Mesenchymal stem cell (in vitro differentiated cells and primary cell): Measurements from ENCODE around the gene GSG1.
"Not testable (repeated sequence)": the region's sequence is repeated elsewhere in the genome, so short reads cannot be mapped to it uniquely, and the experiment has no call there.

Experiments used
- DNase-seq: peaks from one replicate; pipeline ENCODE4 v3.0.0-alpha.2; 2013
- H2AFZ ChIP-seq: one replicate; pipeline ENCODE4 v1.6.1; 2013; ENCODE audit warnings: low read depth, mild to moderate bottlenecking, control low read depth, inconsistent platforms, low read length, moderate library complexity
- H2AK5ac ChIP-seq: 2 replicates; pipeline ENCODE4 v1.6.1; 2013; ENCODE audit warnings: low read length, moderate library complexity, mild to moderate bottlenecking, inconsistent platforms; ENCODE audit not compliant: severe bottlenecking
- H2BK120ac ChIP-seq: one replicate; pipeline ENCODE4 v1.6.1; 2013; ENCODE audit warnings: low read depth, mild to moderate bottlenecking, inconsistent platforms, low read length, moderate library complexity
- H2BK12ac ChIP-seq, 2 experiments: one replicate each; pipeline ENCODE4 v1.6.1; 2013; ENCODE audit warnings: inconsistent platforms in 2 of 2, low read length in 2 of 2, mild to moderate bottlenecking in 2 of 2, moderate library complexity in 2 of 2, control low read depth in 1 of 2
- H2BK15ac ChIP-seq: one replicate; pipeline ENCODE4 v1.6.1; 2013; ENCODE audit warnings: mild to moderate bottlenecking, low read depth, inconsistent platforms; ENCODE audit not compliant: poor library complexity, severe bottlenecking
- H2BK5ac ChIP-seq: 2 replicates; pipeline ENCODE4 v1.6.1; 2013; ENCODE audit warnings: low read depth, mild to moderate bottlenecking, low read length, control low read depth, inconsistent platforms; ENCODE audit not compliant: poor library complexity, severe bottlenecking
- H3K14ac ChIP-seq, 2 experiments: one replicate each; pipeline ENCODE4 v1.6.1; 2013; ENCODE audit warnings: inconsistent platforms in 2 of 2, low read length in 2 of 2, control low read depth in 1 of 2, mild to moderate bottlenecking in 1 of 2, moderate library complexity in 1 of 2
- H3K18ac ChIP-seq, 2 experiments: one replicate each; pipeline ENCODE4 v1.6.1; 2013; ENCODE audit warnings: inconsistent platforms in 2 of 2, low read length in 2 of 2, control low read depth in 1 of 2, low read depth in 1 of 2, mild to moderate bottlenecking in 1 of 2
- H3K23ac ChIP-seq, 2 experiments: one replicate each; pipeline ENCODE4 v1.6.1; 2013; ENCODE audit warnings: inconsistent platforms in 2 of 2, low read length in 2 of 2, mild to moderate bottlenecking in 2 of 2, moderate library complexity in 2 of 2, control low read depth in 1 of 2
- H3K27ac ChIP-seq: 2 replicates; pipeline ENCODE4 v1.5.1; 2013; ENCODE audit warnings: mild to moderate bottlenecking, moderate library complexity, low read length, control low read depth, inconsistent platforms; ENCODE audit not compliant: poor library complexity, severe bottlenecking
- H3K27me3 ChIP-seq, 2 experiments: 2 replicates each; pipeline versions ENCODE4 v1.6.1 to v1.7.0; 2013; ENCODE audit warnings: low read length in 2 of 2, mild to moderate bottlenecking in 2 of 2, moderate library complexity in 2 of 2, control low read depth in 1 of 2, inconsistent platforms in 1 of 2; ENCODE audit not compliant: control insufficient read depth in 1 of 2, insufficient read depth in 1 of 2
- H3K36me3 ChIP-seq, 2 experiments: 2 replicates each; pipeline versions ENCODE4 v1.6.1 to v1.7.0; 2013; ENCODE audit warnings: low read length in 2 of 2, control low read depth in 1 of 2, inconsistent platforms in 1 of 2, low read depth in 1 of 2, mild to moderate bottlenecking in 1 of 2; ENCODE audit not compliant: insufficient read depth in 2 of 2, control insufficient read depth in 1 of 2
- H3K4ac ChIP-seq, 2 experiments: one replicate each; pipeline ENCODE4 v1.6.1; 2013; ENCODE audit warnings: inconsistent platforms in 2 of 2, low read length in 2 of 2, mild to moderate bottlenecking in 2 of 2, moderate library complexity in 2 of 2, control low read depth in 1 of 2, low read depth in 1 of 2
- H3K4me1 ChIP-seq: 2 replicates; pipeline ENCODE4 v1.6.1; 2013; ENCODE audit warnings: low read depth, low read length, control low read depth; ENCODE audit not compliant: control insufficient read depth, insufficient read depth
- H3K4me2 ChIP-seq: 2 replicates; pipeline ENCODE4 v1.6.1; 2013; ENCODE audit warnings: low read length, mild to moderate bottlenecking, inconsistent platforms; ENCODE audit not compliant: poor library complexity, severe bottlenecking
- H3K4me3 ChIP-seq, 2 experiments: 2 replicates each; pipeline versions ENCODE4 v1.5.1 to v1.7.0; 2013; ENCODE audit warnings: low read length in 2 of 2, mild to moderate bottlenecking in 2 of 2, control low read depth in 1 of 2, low read depth in 1 of 2; ENCODE audit not compliant: insufficient read depth in 1 of 2
- H3K79me1 ChIP-seq: replicated peaks from 2 replicates; pipeline ENCODE4 v1.6.1; 2013; ENCODE audit warnings: mild to moderate bottlenecking, control low read depth, low read length, inconsistent platforms; ENCODE audit not compliant: poor library complexity, severe bottlenecking
- H3K9ac ChIP-seq: 2 replicates; pipeline ENCODE4 v1.7.0; 2013; ENCODE audit warnings: mild to moderate bottlenecking, low read length, moderate library complexity
- H3K9me3 ChIP-seq: 2 replicates; pipeline ENCODE4 v1.7.0; 2013; ENCODE audit warnings: mild to moderate bottlenecking, low read length; ENCODE audit not compliant: control insufficient read depth
- H4K8ac ChIP-seq: one replicate; pipeline ENCODE4 v1.6.1; 2013; ENCODE audit warnings: inconsistent platforms, mild to moderate bottlenecking, low read length, moderate library complexity
- H4K91ac ChIP-seq: one replicate; pipeline ENCODE4 v1.6.1; 2013; ENCODE audit warnings: mild to moderate bottlenecking, low read length, inconsistent platforms
- WGBS: methylation state at CpG from one replicate; pipeline ENCODE4 v1.1.7; 2013; ENCODE audit warnings: mixed read lengths; 5-methylcytosine and 5-hydroxymethylcytosine counted together

The GSG1 gene

DNA sequence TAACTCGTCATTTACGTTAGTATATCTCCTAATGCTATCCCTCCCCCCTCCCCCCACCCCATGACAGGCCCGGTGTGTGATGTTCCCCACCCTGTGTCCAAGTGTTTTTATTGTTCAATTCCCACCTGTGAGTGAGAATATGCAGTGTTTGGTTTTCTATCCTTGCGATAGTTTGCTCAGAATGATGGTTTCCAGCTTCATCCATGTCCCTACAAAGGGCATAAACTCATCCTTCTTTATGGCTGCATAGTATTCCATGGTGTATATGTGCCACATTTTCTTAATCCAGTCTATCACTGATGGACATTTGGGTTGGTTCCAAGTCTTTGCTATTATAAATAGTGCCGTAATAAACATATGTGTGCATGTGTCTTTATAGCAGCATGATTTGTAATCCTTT is 19.8 kb downstream of the GSG1 start:
- not testable (repeated sequence) for H2AFZ ChIP-seq, H2BK15ac ChIP-seq, H3K14ac ChIP-seq, DNase-seq, H2BK5ac ChIP-seq, H3K9ac ChIP-seq, H3K18ac ChIP-seq, H2AK5ac ChIP-seq, H3K27me3 ChIP-seq, H3K4me2 ChIP-seq, H4K8ac ChIP-seq, H3K27ac ChIP-seq, H3K4me1 ChIP-seq, H3K79me1 ChIP-seq, H4K91ac ChIP-seq, H2BK12ac ChIP-seq, H3K9me3 ChIP-seq, H3K4me3 ChIP-seq, H3K4ac ChIP-seq, H3K23ac ChIP-seq, H2BK120ac ChIP-seq
- peaks cover 4 to 53% of the 10 kb centered on the region in 2 experiments for H3K36me3 ChIP-seq
- WGBS, result 100% methylated on average over 1 of the region's 5 CpGs

- Histone ChIP-seq H3K4me1 (peaks cover 2% of the 10 kb centered on the region), H2BK12ac (no peak overlapping the region), H3K27ac (no peak overlapping the region), H3K79me1 (no peaks in the 10 kb centered on the region), H3K18ac (no peak overlapping the region), H4K8ac (no peak overlapping the region), H3K4me3 (no peak overlapping the region), H2BK5ac (no peak overlapping the region), H3K23ac (no peak overlapping the region), H3K4ac (no peak overlapping the region), H2AK5ac (no peak overlapping the region), H2AFZ (no peak overlapping the region), H3K4me2 (no peak overlapping the region), H3K27me3 (no peaks in the 10 kb centered on the region), H2BK15ac (no peak overlapping the region), H3K9me3 (no peaks in the 10 kb centered on the region), H4K91ac (no peak overlapping the region), H2BK120ac (no peak overlapping the region), H3K36me3 (peaks cover 4 to 53% of the 10 kb centered on the region in 2 experiments), H3K14ac (no peak overlapping the region), H3K9ac (no peak overlapping the region)
- WGBS, result 100% methylated on average over 2 of the region's 2 CpGs
- no peak for DNase-seq
Observed at GRCh38 chr12:13082861-13083260, 20.6 kb downstream of the GSG1 start.

DNA sequence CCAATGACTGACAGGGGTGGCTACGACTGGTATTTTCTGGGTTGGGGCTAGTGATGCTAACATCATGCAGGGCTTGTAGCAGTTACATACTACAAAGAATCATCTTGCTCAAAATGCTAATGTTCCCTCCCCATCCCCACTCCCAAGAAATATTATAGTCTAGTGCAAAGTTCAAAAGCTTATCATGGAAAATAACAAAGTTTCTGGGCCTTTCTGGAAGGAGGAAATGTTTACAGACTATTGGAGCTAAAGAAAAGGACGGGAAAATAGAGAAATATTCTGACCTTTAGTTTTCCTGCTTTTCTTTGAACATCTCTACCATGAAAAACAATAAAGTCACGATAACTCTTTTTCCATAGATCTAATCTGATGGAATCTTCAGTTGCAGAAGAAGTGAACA is 23.2 kb downstream of the GSG1 start:
- H3K27ac ChIP-seq, result no peak overlapping the region
- no peaks in the 10 kb centered on the region for H3K27me3 ChIP-seq
- no peak overlapping the region for H3K4me3 ChIP-seq
- no peak overlapping the region for H3K9ac ChIP-seq
- H3K4ac ChIP-seq, result no peak overlapping the region
- H2BK5ac ChIP-seq, result no peak overlapping the region
- H2BK15ac ChIP-seq, result no peak overlapping the region
- H2AFZ ChIP-seq, result no peak overlapping the region
- H2BK12ac ChIP-seq, result no peak overlapping the region
- no peaks in the 10 kb centered on the region for H3K79me1 ChIP-seq
- H3K4me2 ChIP-seq, result no peak overlapping the region
- no CpG with 5 or more reads among the region's 3 CpGs for WGBS
- H2BK120ac ChIP-seq, result no peak overlapping the region
- no peak overlapping the region for H3K14ac ChIP-seq
- no peak overlapping the region for H3K18ac ChIP-seq
- no peak overlapping the region for H4K91ac ChIP-seq
- H2AK5ac ChIP-seq, result no peak overlapping the region
- H3K23ac ChIP-seq, result no peak overlapping the region
- peaks cover 3% of the 10 kb centered on the region for H3K4me1 ChIP-seq
- peaks cover 8 to 64% of the 10 kb centered on the region in 2 experiments for H3K36me3 ChIP-seq
- no peaks in the 10 kb centered on the region for H3K9me3 ChIP-seq
- no peak for DNase-seq
- H4K8ac ChIP-seq, result no peak overlapping the region

DNA sequence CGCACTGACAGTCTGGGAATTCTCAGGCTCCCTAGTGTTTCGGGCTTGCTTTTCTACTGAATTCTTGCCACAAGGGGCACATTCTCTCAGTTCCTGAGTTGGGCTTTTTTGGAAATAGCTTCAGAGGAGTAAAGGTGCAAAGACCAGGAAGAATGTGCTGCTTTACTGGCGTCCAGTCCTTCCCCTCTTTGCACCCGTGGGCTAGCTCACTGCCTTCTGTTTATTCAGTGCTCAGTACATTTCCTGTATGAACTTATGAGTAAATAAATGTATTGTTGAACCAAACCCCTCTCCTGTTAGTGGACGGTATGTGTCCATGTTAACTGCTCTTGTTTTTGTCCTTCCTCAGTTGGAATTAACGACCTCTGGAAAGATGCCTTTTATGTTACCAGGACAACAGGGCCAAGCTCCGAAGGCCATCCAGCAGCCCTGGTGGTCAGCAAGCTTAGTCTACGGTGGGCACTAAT is 24.0 kb downstream of the GSG1 start:
- H3K23ac ChIP-seq, result no peak overlapping the region
- no peak overlapping the region for H2BK15ac ChIP-seq
- H3K9ac ChIP-seq, result no peak overlapping the region
- H2BK120ac ChIP-seq, result no peak overlapping the region
- no peak overlapping the region for H2AFZ ChIP-seq
- H3K79me1 ChIP-seq, result no peaks in the 10 kb centered on the region
- no peak overlapping the region for H4K8ac ChIP-seq
- H2AK5ac ChIP-seq, result no peak overlapping the region
- H4K91ac ChIP-seq, result no peak overlapping the region
- H2BK12ac ChIP-seq, result no peak overlapping the region
- no peak overlapping the region for H3K18ac ChIP-seq
- H3K27ac ChIP-seq, result no peak overlapping the region
- no peak for DNase-seq
- H3K27me3 ChIP-seq, result no peaks in the 10 kb centered on the region
- H3K36me3 ChIP-seq, result peaks cover 6 to 61% of the 10 kb centered on the region in 2 experiments
- WGBS, result 95% methylated on average over 6 of the region's 8 CpGs
- H2BK5ac ChIP-seq, result no peak overlapping the region
- H3K4ac ChIP-seq, result no peak overlapping the region
- H3K4me1 ChIP-seq, result peaks cover 7% of the 10 kb centered on the region
- no peak overlapping the region for H3K14ac ChIP-seq
- no peak overlapping the region for H3K4me2 ChIP-seq
- no peak overlapping the region for H3K4me3 ChIP-seq
- H3K9me3 ChIP-seq, result no peaks in the 10 kb centered on the region
